Measurements from ENCODE around the gene PTPRN2.

Gene PTPRN2

GRCh38 chr7:158272091-158272490 lies 315.5 kb downstream of the PTPRN2 start:
- DNase-seq (ENCODE audit: low read depth in 2 of 2, low spot score in 1 of 2), result no peak

DNA sequence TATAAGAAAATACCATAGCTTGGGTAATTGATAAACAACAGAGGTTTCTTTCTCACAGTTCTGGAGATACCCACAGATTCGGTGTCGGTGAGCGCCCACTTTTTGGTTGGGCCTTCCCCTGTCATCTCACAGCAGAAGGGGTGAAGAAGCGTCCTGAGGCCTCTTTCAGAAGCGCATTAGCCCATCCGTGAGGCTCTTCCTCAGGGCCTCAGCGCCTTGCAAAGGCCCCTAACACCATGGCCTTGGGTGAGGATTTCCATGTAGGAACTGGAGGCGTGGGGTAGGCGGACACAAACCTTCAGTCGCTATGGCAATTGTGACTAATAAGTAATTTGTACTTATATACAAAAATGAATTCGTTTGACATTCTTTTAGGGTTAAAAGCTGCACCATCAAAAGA lies 316.0 kb downstream of the PTPRN2 start:
- DNase-seq (ENCODE audit: low read depth in 2 of 2, low spot score in 1 of 2), result no peak

DNA sequence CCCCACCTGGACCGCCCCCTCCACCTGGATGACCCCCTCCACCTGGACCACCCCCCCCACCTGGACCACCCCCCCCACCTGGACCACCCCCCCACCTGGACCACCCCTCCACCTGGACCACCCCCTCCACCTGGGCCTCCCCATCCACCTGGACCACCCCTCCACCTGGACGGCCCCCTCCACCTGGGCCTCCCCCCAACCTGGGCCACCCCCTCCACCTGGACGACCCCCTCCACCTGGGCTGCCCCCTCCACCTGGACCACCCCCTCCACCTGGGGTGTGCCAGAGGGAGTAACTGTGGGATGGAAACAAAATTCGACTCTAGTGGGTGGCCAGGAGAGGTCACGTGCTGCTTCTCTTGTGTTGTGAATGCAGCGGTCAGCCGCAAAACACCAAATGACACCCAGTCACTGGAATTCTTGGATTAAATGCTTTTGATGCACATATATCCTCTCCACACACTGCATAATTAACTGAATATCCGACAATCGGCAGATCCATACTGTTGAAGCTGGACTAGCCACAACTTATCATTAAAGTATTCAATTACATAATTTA lies 316.7 kb downstream of the PTPRN2 start:
- DNase-seq (ENCODE audit: low read depth in 2 of 2, low spot score in 1 of 2), result no peak

GRCh38 chr7:158270106-158270775 lies 317.4 kb downstream of the PTPRN2 start:
- DNase-seq (ENCODE audit: low read depth in 2 of 2, low spot score in 1 of 2), result no peak

DNA sequence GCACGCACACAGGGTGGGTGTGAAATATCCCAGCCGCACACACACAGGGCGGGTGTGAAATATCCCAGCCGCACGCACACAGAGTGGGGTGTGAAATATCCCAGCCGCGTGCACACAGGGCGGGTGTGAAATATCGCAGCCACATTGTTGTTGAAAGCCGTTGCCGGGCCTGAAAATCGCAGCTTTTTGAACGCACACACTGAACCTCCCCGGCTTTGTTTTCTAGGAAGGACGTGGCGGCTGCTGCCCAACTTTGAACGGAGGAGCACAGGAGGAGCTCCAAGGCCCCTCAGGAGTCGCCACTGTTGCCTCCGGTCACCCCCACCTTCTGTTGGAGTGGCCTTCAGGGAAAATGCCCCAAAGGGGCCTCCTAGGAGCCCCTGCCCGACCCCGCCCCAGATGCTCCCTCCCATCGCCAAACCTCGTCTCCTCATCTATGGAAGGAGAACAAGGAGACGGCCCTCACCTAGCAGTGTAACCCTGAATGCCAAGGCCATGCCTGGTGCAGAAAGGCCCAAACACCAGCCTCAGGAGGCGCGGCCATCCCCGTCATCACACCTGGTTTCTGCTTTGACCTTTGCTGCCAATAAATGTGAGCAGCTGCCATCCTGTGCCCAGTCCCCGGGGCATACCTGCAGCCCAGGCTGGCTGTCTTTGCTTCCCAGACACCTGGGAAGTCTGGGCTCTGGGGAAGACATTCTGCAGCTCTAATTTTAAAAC lies 318.6 kb downstream of the PTPRN2 start:
- DNase-seq (ENCODE audit: low read depth in 2 of 2, low spot score in 1 of 2), result no peak

DNA sequence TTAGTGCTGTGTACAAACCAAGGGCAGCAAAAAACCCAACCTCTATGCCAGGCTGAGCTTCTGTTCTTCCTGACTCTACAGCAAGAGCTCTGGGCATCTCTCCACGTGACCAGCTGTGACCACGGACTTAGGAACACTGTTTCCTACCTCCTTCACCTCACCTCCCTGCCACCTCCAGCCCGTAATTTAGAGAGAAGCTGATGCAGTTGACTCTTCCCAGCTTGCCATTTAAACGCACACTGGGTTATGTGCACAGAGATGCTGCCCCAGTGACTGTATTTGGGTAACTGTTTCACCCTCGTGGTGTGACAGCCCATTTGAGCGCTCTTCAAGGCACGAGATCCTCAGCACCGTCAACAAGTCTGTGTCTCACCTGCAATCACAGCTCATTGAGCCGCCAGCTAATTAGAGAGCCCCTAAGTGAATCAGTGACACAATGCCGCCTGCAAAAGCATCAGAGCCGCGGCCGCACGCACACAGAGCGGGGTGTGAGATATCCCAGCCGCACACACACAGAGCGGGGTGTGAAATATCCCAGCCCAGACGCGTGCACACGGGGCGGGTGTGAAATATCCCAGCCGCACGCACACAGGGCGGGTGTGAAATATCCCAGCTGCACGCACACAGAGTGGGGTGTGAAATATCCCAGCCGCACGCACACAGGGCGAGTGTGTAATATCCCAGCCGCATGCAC lies 319.7 kb downstream of the PTPRN2 start:
- no peak for DNase-seq (ENCODE audit: low read depth in 2 of 2, low spot score in 1 of 2)

DNA sequence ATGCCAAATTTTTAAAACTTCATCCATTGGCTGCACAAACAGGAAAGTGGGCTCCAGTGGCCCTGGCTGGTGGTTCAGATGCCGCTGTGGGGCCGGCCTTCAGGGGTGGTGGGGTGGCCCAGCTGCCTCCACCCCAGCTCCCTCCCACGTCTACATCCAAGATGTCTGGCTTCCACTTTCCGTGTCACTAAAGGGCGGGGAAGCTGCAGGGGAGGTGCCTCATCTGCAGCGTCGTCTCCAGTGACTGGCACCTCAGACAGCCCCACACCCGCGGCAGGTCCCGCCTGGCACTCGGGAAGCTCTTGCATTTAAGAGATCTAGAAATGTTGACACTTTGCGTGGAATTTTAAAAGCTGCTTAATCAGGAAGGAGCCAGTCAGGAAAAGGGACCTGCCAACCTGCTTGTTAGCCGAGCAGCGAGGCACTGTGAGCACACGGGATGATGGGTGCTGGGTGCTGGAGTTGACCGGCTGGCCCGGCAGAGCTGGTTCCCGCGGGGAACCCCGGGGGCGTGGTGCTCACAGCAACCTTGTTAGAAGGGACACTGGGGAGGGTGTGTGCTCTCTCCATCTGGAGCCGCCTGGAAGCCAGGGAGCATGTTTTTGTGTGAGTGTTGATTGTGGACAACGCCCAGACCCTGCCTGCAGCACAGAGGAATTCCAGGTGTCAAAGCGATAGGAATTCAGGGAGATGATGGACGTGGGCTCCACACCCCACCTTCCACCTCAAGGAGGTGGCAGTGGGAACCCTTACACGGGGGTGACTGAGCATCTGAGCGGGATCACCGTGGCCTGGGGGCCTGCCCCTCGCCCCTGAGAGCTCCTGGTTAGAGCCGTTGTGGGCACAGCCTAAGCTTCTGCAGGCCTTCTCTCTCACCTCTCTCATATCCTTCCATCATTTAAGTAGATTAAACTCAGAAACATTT lies 320.5 kb downstream of the PTPRN2 start:
- DNase-seq (ENCODE audit: low read depth in 2 of 2, low spot score in 1 of 2), result no peak

- no peak for DNase-seq (ENCODE audit: low read depth in 2 of 2, low spot score in 1 of 2)
These were observed 321.2 kb downstream of the PTPRN2 start for GRCh38 chr7:158266426-158266816.

DNA sequence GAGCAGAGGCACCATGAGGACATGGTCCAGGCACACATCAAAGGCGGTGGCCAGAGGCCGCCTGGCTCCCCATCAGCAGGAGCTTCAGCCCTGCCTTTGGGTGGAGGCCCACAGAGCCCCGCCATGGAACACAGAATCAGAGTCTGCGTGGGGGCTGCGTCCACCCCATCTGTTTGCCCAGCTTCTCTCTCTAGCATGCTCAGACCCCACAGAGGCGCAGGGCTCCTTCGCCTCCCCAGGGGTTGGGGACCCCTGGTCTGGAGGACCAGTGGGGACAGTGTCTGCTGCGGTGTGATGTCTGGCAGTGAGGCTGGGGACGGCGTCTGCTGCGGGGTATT lies 321.9 kb downstream of the PTPRN2 start:
- no peak for DNase-seq (ENCODE audit: low read depth in 2 of 2, low spot score in 1 of 2)

GRCh38 chr7:158264881-158265742 lies 322.5 kb downstream of the PTPRN2 start:
- no peak for DNase-seq (ENCODE audit: low read depth in 2 of 2, low spot score in 1 of 2)

GRCh38 chr7:158263964-158264748 lies 323.5 kb downstream of the PTPRN2 start:
- no peak for DNase-seq (ENCODE audit: low read depth in 2 of 2, low spot score in 1 of 2)

GRCh38 chr7:158263110-158263963 lies 324.3 kb downstream of the PTPRN2 start:
- no peak for DNase-seq (ENCODE audit: low read depth in 2 of 2, low spot score in 1 of 2)

GRCh38 chr7:158262284-158263109 lies 325.1 kb downstream of the PTPRN2 start:
- DNase-seq (ENCODE audit: low read depth in 2 of 2, low spot score in 1 of 2), result no peak

DNA sequence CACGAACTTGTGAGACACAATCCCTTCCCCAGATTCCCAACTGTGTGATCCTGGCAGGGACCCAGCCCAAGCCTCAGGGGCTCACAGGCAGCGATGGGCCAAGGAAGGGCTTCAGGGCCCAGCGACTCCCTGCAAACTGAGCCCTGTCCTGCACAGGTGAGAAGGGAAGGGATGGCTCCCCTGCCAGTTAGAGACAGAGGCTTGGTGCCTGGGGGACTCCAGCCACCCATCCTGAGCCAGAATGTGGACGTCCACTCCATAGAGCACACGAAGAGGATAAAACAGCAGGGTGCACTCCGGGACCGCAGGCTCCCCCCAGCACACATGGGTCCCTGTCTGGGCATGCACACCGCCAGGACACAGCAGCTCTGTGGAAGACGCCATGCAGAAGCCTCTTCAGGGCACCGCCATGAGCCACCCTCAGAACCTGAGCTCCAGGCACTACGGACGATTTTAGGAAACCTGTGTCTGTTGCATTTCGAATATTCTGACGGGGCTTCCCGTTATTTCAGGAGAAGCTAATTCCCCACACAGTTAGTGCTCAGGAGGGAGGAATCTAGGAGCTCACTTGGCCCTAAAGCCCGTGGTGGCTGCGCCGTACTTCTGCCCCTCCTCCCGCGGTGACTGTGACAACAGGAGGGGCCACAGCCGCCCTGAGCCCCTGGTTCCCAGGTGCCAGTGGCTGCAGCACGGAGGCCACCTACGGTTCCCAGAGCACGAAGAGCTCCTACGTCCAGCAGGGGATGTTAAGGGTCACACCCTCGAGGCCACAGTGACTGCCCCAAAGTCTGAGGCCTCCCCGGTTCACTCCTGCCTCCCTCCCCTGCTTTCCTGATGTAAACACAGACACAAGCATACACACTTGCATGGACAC lies 326.0 kb downstream of the PTPRN2 start:
- DNase-seq (ENCODE audit: low read depth in 2 of 2, low spot score in 1 of 2), result no peak

- DNase-seq (ENCODE audit: low read depth in 2 of 2, low spot score in 1 of 2), result no peak
These were observed 326.9 kb downstream of the PTPRN2 start for GRCh38 chr7:158260567-158261361.

Data from stimulated activated CD8-positive, alpha-beta memory T cell treated with anti-CD3 and anti-CD28 coated beads, Interleukin-4, amount 100 ng/mL, for 4 hours (primary cell).